Measurements from ENCODE around the gene ELF2.
"Not testable (repeated sequence)": the region's sequence is repeated elsewhere in the genome, so short reads cannot be mapped to it uniquely, and the experiment has no call there.

Gene ELF2

GRCh38 chr4:139076016-139076744 is 100.8 kb downstream of the ELF2 start:
- DNase-seq: no peak

- DNase-seq: no peak
Measured at GRCh38 chr4:139060591-139060990, 116.4 kb downstream of the ELF2 start.

GRCh38 chr4:139059026-139059425 is 118.0 kb downstream of the ELF2 start:
- peak; percentile 8 for DNase-seq

GRCh38 chr4:139054791-139055505 is 122.1 kb downstream of the ELF2 start:
- DNase-seq: no peak

- no peak for DNase-seq
Measured at GRCh38 chr4:139053909-139054308, 123.1 kb downstream of the ELF2 start.

- no peak for DNase-seq
Measured at GRCh38 chr4:139050446-139050845, 126.6 kb downstream of the ELF2 start.

- DNase-seq: no peak
Measured at GRCh38 chr4:139048026-139048425, 129.0 kb downstream of the ELF2 start.

- no peak for DNase-seq
Measured at GRCh38 chr4:139044291-139044690, 132.7 kb downstream of the ELF2 start.

GRCh38 chr4:139042981-139043460 is 134.0 kb downstream of the ELF2 start:
- DNase-seq: no peak

- DNase-seq: no peak
Measured at GRCh38 chr4:139038874-139039443, 138.1 kb downstream of the ELF2 start.

- DNase-seq: no peak
Measured at GRCh38 chr4:139036885-139037284, 140.1 kb downstream of the ELF2 start.

GRCh38 chr4:139035650-139036049 is 141.4 kb downstream of the ELF2 start:
- no peak for DNase-seq

GRCh38 chr4:139030614-139031235 is 146.3 kb downstream of the ELF2 start:
- peak; percentile 37 for DNase-seq

GRCh38 chr4:139029866-139030363 is 147.1 kb downstream of the ELF2 start:
- not testable (repeated sequence) for DNase-seq

GRCh38 chr4:139028191-139028661 is 148.8 kb downstream of the ELF2 start:
- no peak for DNase-seq

- DNase-seq: no peak
Measured at GRCh38 chr4:139027776-139028175, 149.2 kb downstream of the ELF2 start.

GRCh38 chr4:139025841-139026240 is 151.2 kb downstream of the ELF2 start:
- DNase-seq: no peak

GRCh38 chr4:139024686-139025085 is 152.3 kb downstream of the ELF2 start:
- no peak for DNase-seq

- no peak for DNase-seq
Measured at GRCh38 chr4:139022835-139023234, 154.2 kb downstream of the ELF2 start.

GRCh38 chr4:139021071-139021470 is 155.9 kb downstream of the ELF2 start:
- DNase-seq: not testable (repeated sequence)

- DNase-seq: no peak
Measured at GRCh38 chr4:139020384-139020783, 156.6 kb downstream of the ELF2 start.

GRCh38 chr4:139018971-139019758 is 157.9 kb downstream of the ELF2 start:
- no peak for DNase-seq

Measured in NCI-H1105 treated with DMSO at 0.1 percent for 48 hours (cell line).